ENCODE measurements around the gene MUC13.
A peak's percentile ranks its signal among the peaks of the same experiment; 100 is the strongest.

The MUC13 gene

GRCh38 chr3:124935794-124936542, 1.4 kb upstream of the MUC13 start:
- H3K27ac ChIP-seq, result no peak overlapping the region
- no peaks in the 10 kb centered on the region for H3K9me3 ChIP-seq
- TF ChIP-seq CTCF (IDR thresholded peaks at IDR 0.05), result no peak
- H3K27me3 ChIP-seq, result no peaks in the 10 kb centered on the region
- no peaks in the 10 kb centered on the region for H3K4me1 ChIP-seq
- no peak for DNase-seq
- no peaks in the 10 kb centered on the region for H3K36me3 ChIP-seq
- intact Hi-C loops (cut with DNase I; ENCODE audit: low total_unique reads), result no loop called here
- no peak overlapping the region for H3K4me3 ChIP-seq

GRCh38 chr3:124935264-124935663, 713 bp upstream of the MUC13 start:
- Histone ChIP-seq H3K9me3 (no peaks in the 10 kb centered on the region), H3K27ac (no peak overlapping the region), H3K27me3 (no peaks in the 10 kb centered on the region), H3K36me3 (no peaks in the 10 kb centered on the region), H3K4me1 (no peaks in the 10 kb centered on the region), H3K4me3 (no peak overlapping the region)
- no peak for TF ChIP-seq CTCF (IDR thresholded peaks at IDR 0.05)
- DNase-seq, result no peak
- intact Hi-C loops (cut with DNase I; ENCODE audit: low total_unique reads), result no loop called here

GRCh38 chr3:124928333-124929202, 6.0 kb downstream of the MUC13 start:
- Histone ChIP-seq H3K4me1 (no peaks in the 10 kb centered on the region), H3K27ac (no peak overlapping the region), H3K36me3 (no peaks in the 10 kb centered on the region), H3K27me3 (no peaks in the 10 kb centered on the region), H3K4me3 (no peak overlapping the region), H3K9me3 (no peaks in the 10 kb centered on the region)
- intact Hi-C loops (cut with DNase I; ENCODE audit: low total_unique reads), result loop anchor here (5.0 kb wide), 1 partner anchor 509 kb away; no protein-coding TSS in a partner anchor
- TF ChIP-seq CTCF (IDR thresholded peaks at IDR 0.05), result peak; percentile 65
- peak; percentile 70 to 84 for DNase-seq

GRCh38 chr3:124927574-124928045, 6.9 kb downstream of the MUC13 start:
- no peaks in the 10 kb centered on the region for H3K27me3 ChIP-seq
- no peaks in the 10 kb centered on the region for H3K9me3 ChIP-seq
- intact Hi-C loops (cut with DNase I; ENCODE audit: low total_unique reads), result loop anchor here (5.0 kb wide), 1 partner anchor 510 kb away; no protein-coding TSS in a partner anchor
- TF ChIP-seq CTCF (IDR thresholded peaks at IDR 0.05), result no peak
- no peaks in the 10 kb centered on the region for H3K36me3 ChIP-seq
- no peak overlapping the region for H3K27ac ChIP-seq
- H3K4me3 ChIP-seq, result no peak overlapping the region
- DNase-seq, result no peak
- H3K4me1 ChIP-seq, result no peaks in the 10 kb centered on the region

GRCh38 chr3:124926426-124927101, 8.0 kb downstream of the MUC13 start:
- Histone ChIP-seq H3K36me3 (no peaks in the 10 kb centered on the region), H3K4me3 (no peak overlapping the region), H3K27ac (no peak overlapping the region), H3K4me1 (no peaks in the 10 kb centered on the region), H3K9me3 (no peaks in the 10 kb centered on the region), H3K27me3 (no peaks in the 10 kb centered on the region)
- no peak for TF ChIP-seq CTCF (IDR thresholded peaks at IDR 0.05)
- intact Hi-C loops (cut with DNase I; ENCODE audit: low total_unique reads), result loop anchor here (5.0 kb wide), 1 partner anchor 511 kb away; no protein-coding TSS in a partner anchor
- DNase-seq, result no peak
